ENCODE results near the gene ZNF610.

ZNF610 gene

GRCh38 chr19:52397310-52398080 lies 61.5 kb downstream of the ZNF610 start, which contains the start of gene ZNF528:
TSS of gene ZNF528 (plus strand) at chr19:52397849. CDS start at chr19:52402014, 4,165 bp downstream.
- DNase-seq (ENCODE audit: low read depth): peak; percentile 84

GRCh38 chr19:52398081-52398441 lies 62.0 kb downstream of the ZNF610 start:
- DNase-seq (ENCODE audit: low read depth): no peak

GRCh38 chr19:52410276-52410675 lies 74.2 kb downstream of the ZNF610 start:
- DNase-seq (ENCODE audit: low read depth): no peak

GRCh38 chr19:52415711-52416110 lies 79.7 kb downstream of the ZNF610 start:
- DNase-seq (ENCODE audit: low read depth): no peak
